HepG2 (cell line): Measurements from ENCODE around the gene BLCAP. TPM values are rescaled to one million over a fixed set of nuclear protein-coding genes. Genes with fewer than 3 reads are reported as not detected.

Source experiments
- ATAC-seq: fragments of 200-7000 bp; cut with Tn5 transposase; 3 replicates; pipeline ENCODE4 v1.9.1; 2020; ENCODE audit warnings: mild to moderate bottlenecking, moderate library complexity
- BruUV-seq: library from RNA; stranded (reverse); fragments of 400-500 nt; replicated peaks from 2 replicates; lab custom pipeline; 2021; lab: Mats Ljungman, UMichigan
- CTCF ChIA-PET: fragments of 300-600 bp; formaldehyde crosslinking; extraction: SDS; loops from one replicate; lab custom pipeline; 2021; ENCODE audit warnings: low total read pairs, inconsistent platforms, low intra/inter-chr PET ratio; lab: Yijun Ruan, JAX
- POLR2A ChIA-PET: fragments of 350-600 bp; sonication (Branson Sonifier 250); formaldehyde crosslinking; loops from one replicate; lab custom pipeline; 2020; ENCODE audit warnings: antibody characterized with exemption, inconsistent platforms; lab: Yijun Ruan, JAX
- DNase-seq: peaks from one replicate; pipeline ENCODE4 v3.0.0-alpha.2; 2015; ENCODE audit warnings: low spot score
- FAIRE-seq: peaks from 3 replicates; lab custom pipeline; 2011; peaks lifted over from hg19 to GRCh38; lab: Jason Lieb, UNC
- H2AFZ ChIP-seq: one replicate; pipeline ENCODE4 v1.6.1; 2011; ENCODE audit warnings: low read length, inconsistent platforms
- H3K27ac ChIP-seq: fragments of 300-600 bp; 3 replicates; pipeline ENCODE4 v1.8.0; 2011; ENCODE audit warnings: mixed run types, mild to moderate bottlenecking, mixed read lengths, low read length, inconsistent platforms; ENCODE audit not compliant: insufficient read depth; ENCODE audit errors: extremely low read length
- H3K27me3 ChIP-seq, 2 experiments: fragments of 200-600 bp in 1 of 2; 2 replicates in 1 of 2; 3 replicates in 1 of 2; pipeline versions ENCODE4 v1.6.0 to v1.8.0; 2011; ENCODE audit warnings: low read length in 2 of 2, mild to moderate bottlenecking in 2 of 2, moderate library complexity in 2 of 2, inconsistent platforms in 1 of 2; ENCODE audit not compliant: insufficient read depth in 2 of 2, control insufficient read depth in 1 of 2
- H3K36me3 ChIP-seq, 2 experiments: fragments of 200-600 bp in 1 of 2; replicated peaks in 1 of 2; 2 replicates in 1 of 2; 3 replicates in 1 of 2; pipeline versions ENCODE4 v1.5.1 to v1.8.0; 2011; ENCODE audit warnings: low read length in 2 of 2, inconsistent platforms in 1 of 2; ENCODE audit not compliant: insufficient read depth in 2 of 2, control insufficient read depth in 1 of 2
- H3K4me1 ChIP-seq: 2 replicates; pipeline ENCODE4 v1.5.1; 2012; ENCODE audit warnings: low read length, inconsistent platforms; ENCODE audit not compliant: insufficient read depth
- H3K4me2 ChIP-seq: 2 replicates; pipeline ENCODE4 v1.6.0; 2011; ENCODE audit warnings: low read depth, low read length, inconsistent platforms
- H3K4me3 ChIP-seq, 3 experiments: fragments of 200-600 bp in 1 of 3; sonication (generic), shearing (Covaris generic) in 1 of 3; replicated peaks in 1 of 3; 2 replicates each; pipeline ENCODE4 v1.5.1; 2011 to 2016; ENCODE audit warnings: low read length in 3 of 3, inconsistent platforms in 2 of 3, low read depth in 2 of 3, mild to moderate bottlenecking in 2 of 3, control low read depth in 1 of 3, mixed read lengths in 1 of 3; ENCODE audit not compliant: insufficient read depth in 1 of 3
- H3K79me2 ChIP-seq: one replicate; pipeline ENCODE4 v1.6.1; 2011; ENCODE audit warnings: low read length, inconsistent platforms; ENCODE audit not compliant: insufficient read depth
- H3K9ac ChIP-seq: 2 replicates; pipeline ENCODE4 v1.6.0; 2011; ENCODE audit warnings: mild to moderate bottlenecking, low read depth, low read length, inconsistent platforms; ENCODE audit not compliant: insufficient read depth
- H3K9me3 ChIP-seq: 2 replicates; pipeline ENCODE4 v1.5.1; 2012; ENCODE audit warnings: mild to moderate bottlenecking, low read length
- H4K20me1 ChIP-seq: 2 replicates; pipeline ENCODE4 v1.6.0; 2011; ENCODE audit warnings: inconsistent platforms, mild to moderate bottlenecking, low read length, moderate library complexity; ENCODE audit not compliant: insufficient read depth
- DMAP1 ChIP-seq: IDR thresholded peaks from 2 replicates; pipeline ENCODE4 v1.6.1; 2016
- MAZ ChIP-seq, 2 experiments: sonication (generic) in 1 of 2; formaldehyde crosslinking in 1 of 2; IDR thresholded peaks; 2 replicates each; pipeline versions ENCODE4 v1.5.0 to v1.6.1; 2012 to 2020; ENCODE audit warnings: low read depth in 2 of 2, mild to moderate bottlenecking in 2 of 2, borderline replicate concordance in 1 of 2, improper control_type of control experiment in 1 of 2, low read length in 1 of 2, missing genetic modification reagents in 1 of 2, moderate library complexity in 1 of 2
- NRL ChIP-seq: sonication (generic); formaldehyde crosslinking; IDR thresholded peaks from 2 replicates; pipeline ENCODE4 v1.5.0; 2020; ENCODE audit warnings: missing genetic modification reagents, mild to moderate bottlenecking, moderate library complexity, borderline replicate concordance
- PAF1 ChIP-seq: IDR thresholded peaks from 2 replicates; pipeline ENCODE4 v1.6.1; 2016; ENCODE audit warnings: missing genetic modification reagents, missing compliant biosample characterization
- PPARG ChIP-seq: conservative IDR thresholded peaks from 2 replicates; pipeline ENCODE4 v1.6.1; 2016; ENCODE audit warnings: missing biosample characterization, missing genetic modification reagents
- RORA ChIP-seq: sonication (generic); formaldehyde crosslinking; IDR thresholded peaks from 2 replicates; pipeline ENCODE4 v1.5.0; 2020; ENCODE audit warnings: mild to moderate bottlenecking, missing genetic modification reagents, moderate library complexity
- ZNF317 ChIP-seq: sonication (generic); formaldehyde crosslinking; IDR thresholded peaks from 2 replicates; pipeline ENCODE4 v1.5.0; 2020; ENCODE audit warnings: mild to moderate bottlenecking, missing genetic modification reagents
- ZNF75D ChIP-seq: sonication (generic); formaldehyde crosslinking; IDR thresholded peaks from 2 replicates; pipeline ENCODE4 v1.8.1; 2023; ENCODE audit warnings: missing genetic modification reagents, mild to moderate bottlenecking, borderline replicate concordance
- ZNF841 ChIP-seq: sonication (generic); formaldehyde crosslinking; IDR thresholded peaks from 2 replicates; pipeline ENCODE4 v1.8.1; 2023; ENCODE audit warnings: missing genetic modification reagents, borderline replicate concordance
- WGBS: methylation state at CpG from one replicate; pipeline ENCODE4 v1.1.6; 2017; ENCODE audit warnings: low lambda C conversion rate; 5-methylcytosine and 5-hydroxymethylcytosine counted together
- in situ Hi-C: cut with HindIII; loops from 2 replicates; pipeline ENCODE4 v1.10.0; 2017; ENCODE audit warnings: low pct_unique_long_range_greater_than_20kb; ENCODE audit not compliant: extremely low pct_ligation_motif_present
- intact Hi-C: fragments of 100-400 bp; cut with micrococcal nuclease; formaldehyde crosslinking; loops from one replicate; pipeline ENCODE4 v1.10.0; 2022; ENCODE audit not compliant: unreplicated experiment
- polyA plus RNA-seq, 8 experiments: library from polyadenylated mRNA; depleted of rRNA in 3 of 8; stranded (reverse) in 7 of 8; unstranded in 1 of 8; fragments of >200 nt; fragmentation: Illumina TruSeq in 4 of 8; extraction: Trizol in 4 of 8; gene quantifications; 2 replicates each; pipeline versions ENCODE4 v1.2.1 to v1.2.3, GENCODE V29; 2011 to 2016; ENCODE audit warnings: low read depth in 4 of 8, missing spikeins in 1 of 8, mixed read lengths in 1 of 8; ENCODE audit not compliant: insufficient read depth in 1 of 8
- total RNA-seq, 5 experiments: library from RNA; depleted of rRNA; stranded (reverse); fragments of >200 nt; fragmentation: Illumina TruSeq; extraction: Trizol; gene quantifications; 2 replicates each; pipeline ENCODE4 v1.2.3, GENCODE V29; 2016; ENCODE audit warnings: low read depth in 1 of 5
- TF ChIP-seq, protein P1 (sequence below): sonication (generic); formaldehyde crosslinking; IDR thresholded peaks from 2 replicates; pipeline ENCODE4 v1.4.0; 2020; ENCODE audit warnings: missing genetic modification reagents
- TF ChIP-seq, protein P2 (sequence below), 2 experiments: sonication (generic) in 1 of 2; formaldehyde crosslinking in 1 of 2; IDR thresholded peaks; 2 replicates each; pipeline versions ENCODE4 v1.5.1 to v1.6.1; 2011 to 2020; ENCODE audit warnings: borderline replicate concordance in 1 of 2, low read depth in 1 of 2, low read length in 1 of 2, mild to moderate bottlenecking in 1 of 2, missing genetic modification reagents in 1 of 2, moderate library complexity in 1 of 2
- TF ChIP-seq, protein P3 (sequence below): sonication (generic); formaldehyde crosslinking; IDR thresholded peaks from 2 replicates; pipeline ENCODE4 v1.4.0; 2020; ENCODE audit warnings: mild to moderate bottlenecking, missing genetic modification reagents
- TF ChIP-seq, protein P4 (sequence below): IDR thresholded peaks from 2 replicates; pipeline ENCODE4 v1.6.1; 2016; ENCODE audit warnings: missing compliant biosample characterization, missing genetic modification reagents, borderline replicate concordance

Gene BLCAP
- total and polyA plus RNA-seq, 2 of the 13 experiments (the other 11 are each of a cell fraction or from before 2014, with no cell fraction given), result 52.4 to 86.8 TPM

DNA sequence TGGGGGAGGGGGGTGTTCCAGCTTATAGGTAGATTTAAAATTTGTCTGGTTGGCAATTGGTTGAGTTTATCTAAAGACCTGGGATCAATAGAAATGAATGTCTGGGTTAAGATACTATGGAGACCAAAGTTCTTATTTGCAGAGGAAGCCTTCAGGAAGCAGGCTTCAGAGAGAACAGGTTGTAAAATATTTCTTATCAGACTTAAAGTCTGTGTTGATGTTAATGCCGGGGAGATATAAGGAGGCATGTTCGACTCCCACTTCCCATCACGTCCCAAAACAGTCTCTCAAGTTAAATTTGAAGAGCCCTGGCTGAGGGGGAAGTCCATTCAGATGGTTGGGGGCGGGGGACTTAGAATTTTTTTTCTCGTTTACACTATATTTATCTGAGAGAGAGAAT is 12.3 kb upstream of the BLCAP start:
- Histone ChIP-seq H4K20me1 (no peaks in the 10 kb centered on the region), H3K4me2 (no peak overlapping the region), H3K9ac (no peak overlapping the region), H3K4me1 (peaks cover 68% of the 10 kb centered on the region), H3K27me3 (no peaks in the 10 kb centered on the region; a peak in 1 of 5 replicates), H3K27ac (no peak overlapping the region), H3K79me2 (no peaks in the 10 kb centered on the region), H3K9me3 (no peaks in the 10 kb centered on the region), H3K36me3 (no peaks in the 10 kb centered on the region), H3K4me3 (no peak overlapping the region), H2AFZ (no peak overlapping the region)
- ATAC-seq (no peak), DNase-seq (no peak), FAIRE-seq (no peak)
- in situ Hi-C loops (no loop called here), intact Hi-C loops (no loop called here)
- ChIA-PET POLR2A (no interaction called here), CTCF (no interaction called here)
- TF ChIP-seq MAZ (IDR thresholded peaks at IDR 0.05; ENCODE audit: borderline replicate concordance, low read depth, low read length) (no peak), MAZ (CRISPR knock-in tag; IDR thresholded peaks at IDR 0.05; ENCODE audit: low read depth) (no peak), PPARG (CRISPR knock-in tag) (no peak), ZNF841 (no peak), NRL (CRISPR knock-in tag) (no peak), DMAP1 (CRISPR knock-in tag) (no peak), ZNF75D (CRISPR knock-in tag) (no peak), ZNF317 (CRISPR knock-in tag) (no peak), PAF1 (CRISPR knock-in tag) (no peak), RORA (no peak)
- TF ChIP-seq, protein P1, sequence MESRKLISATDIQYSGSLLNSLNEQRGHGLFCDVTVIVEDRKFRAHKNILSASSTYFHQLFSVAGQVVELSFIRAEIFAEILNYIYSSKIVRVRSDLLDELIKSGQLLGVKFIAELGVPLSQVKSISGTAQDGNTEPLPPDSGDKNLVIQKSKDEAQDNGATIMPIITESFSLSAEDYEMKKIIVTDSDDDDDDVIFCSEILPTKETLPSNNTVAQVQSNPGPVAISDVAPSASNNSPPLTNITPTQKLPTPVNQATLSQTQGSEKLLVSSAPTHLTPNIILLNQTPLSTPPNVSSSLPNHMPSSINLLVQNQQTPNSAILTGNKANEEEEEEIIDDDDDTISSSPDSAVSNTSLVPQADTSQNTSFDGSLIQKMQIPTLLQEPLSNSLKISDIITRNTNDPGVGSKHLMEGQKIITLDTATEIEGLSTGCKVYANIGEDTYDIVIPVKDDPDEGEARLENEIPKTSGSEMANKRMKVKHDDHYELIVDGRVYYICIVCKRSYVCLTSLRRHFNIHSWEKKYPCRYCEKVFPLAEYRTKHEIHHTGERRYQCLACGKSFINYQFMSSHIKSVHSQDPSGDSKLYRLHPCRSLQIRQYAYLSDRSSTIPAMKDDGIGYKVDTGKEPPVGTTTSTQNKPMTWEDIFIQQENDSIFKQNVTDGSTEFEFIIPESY (CRISPR knock-in tag), result no peak
- TF ChIP-seq, protein P2, sequence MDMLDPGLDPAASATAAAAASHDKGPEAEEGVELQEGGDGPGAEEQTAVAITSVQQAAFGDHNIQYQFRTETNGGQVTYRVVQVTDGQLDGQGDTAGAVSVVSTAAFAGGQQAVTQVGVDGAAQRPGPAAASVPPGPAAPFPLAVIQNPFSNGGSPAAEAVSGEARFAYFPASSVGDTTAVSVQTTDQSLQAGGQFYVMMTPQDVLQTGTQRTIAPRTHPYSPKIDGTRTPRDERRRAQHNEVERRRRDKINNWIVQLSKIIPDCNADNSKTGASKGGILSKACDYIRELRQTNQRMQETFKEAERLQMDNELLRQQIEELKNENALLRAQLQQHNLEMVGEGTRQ (IDR thresholded peaks at IDR 0.05; ENCODE audit: low read depth, low read length), result no peak
- TF ChIP-seq, protein P2 (CRISPR knock-in tag; IDR thresholded peaks at IDR 0.05; ENCODE audit: borderline replicate concordance), result no peak
- TF ChIP-seq, protein P3, sequence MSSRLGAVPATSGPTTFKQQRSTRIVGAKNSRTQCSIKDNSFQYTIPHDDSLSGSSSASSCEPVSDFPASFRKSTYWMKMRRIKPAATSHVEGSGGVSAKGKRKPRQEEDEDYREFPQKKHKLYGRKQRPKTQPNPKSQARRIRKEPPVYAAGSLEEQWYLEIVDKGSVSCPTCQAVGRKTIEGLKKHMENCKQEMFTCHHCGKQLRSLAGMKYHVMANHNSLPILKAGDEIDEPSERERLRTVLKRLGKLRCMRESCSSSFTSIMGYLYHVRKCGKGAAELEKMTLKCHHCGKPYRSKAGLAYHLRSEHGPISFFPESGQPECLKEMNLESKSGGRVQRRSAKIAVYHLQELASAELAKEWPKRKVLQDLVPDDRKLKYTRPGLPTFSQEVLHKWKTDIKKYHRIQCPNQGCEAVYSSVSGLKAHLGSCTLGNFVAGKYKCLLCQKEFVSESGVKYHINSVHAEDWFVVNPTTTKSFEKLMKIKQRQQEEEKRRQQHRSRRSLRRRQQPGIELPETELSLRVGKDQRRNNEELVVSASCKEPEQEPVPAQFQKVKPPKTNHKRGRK (CRISPR knock-in tag), result no peak
- TF ChIP-seq, protein P4, sequence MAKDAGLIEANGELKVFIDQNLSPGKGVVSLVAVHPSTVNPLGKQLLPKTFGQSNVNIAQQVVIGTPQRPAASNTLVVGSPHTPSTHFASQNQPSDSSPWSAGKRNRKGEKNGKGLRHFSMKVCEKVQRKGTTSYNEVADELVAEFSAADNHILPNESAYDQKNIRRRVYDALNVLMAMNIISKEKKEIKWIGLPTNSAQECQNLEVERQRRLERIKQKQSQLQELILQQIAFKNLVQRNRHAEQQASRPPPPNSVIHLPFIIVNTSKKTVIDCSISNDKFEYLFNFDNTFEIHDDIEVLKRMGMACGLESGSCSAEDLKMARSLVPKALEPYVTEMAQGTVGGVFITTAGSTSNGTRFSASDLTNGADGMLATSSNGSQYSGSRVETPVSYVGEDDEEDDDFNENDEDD, result no peak
- 17% methylated on average over 5 of the region's 5 CpGs for WGBS
- BruUV-seq, result no TSS peak
